Trophoblast cell (in vitro differentiated cells and primary cell): ENCODE results near the gene TUFM.

Experiments used
- DNase-seq, 2 donors: peaks; one replicate each; pipeline ENCODE4 v3.0.0-alpha.2; 2016
- H2AFZ ChIP-seq: 2 replicates; pipeline ENCODE4 v1.6.1; 2013; ENCODE audit warnings: low read length, moderate library complexity, mild to moderate bottlenecking; ENCODE audit not compliant: insufficient read depth, poor library complexity
- H2AK5ac ChIP-seq: 2 replicates; pipeline ENCODE4 v1.6.1; 2013; ENCODE audit warnings: mild to moderate bottlenecking, low read length
- H2BK120ac ChIP-seq: 2 replicates; pipeline ENCODE4 v1.6.1; 2013; ENCODE audit warnings: low read length, mild to moderate bottlenecking, moderate library complexity; ENCODE audit not compliant: insufficient read depth, poor library complexity
- H2BK12ac ChIP-seq: 2 replicates; pipeline ENCODE4 v1.6.1; 2013; ENCODE audit warnings: mild to moderate bottlenecking, low read length, moderate library complexity
- H2BK5ac ChIP-seq: 2 replicates; pipeline ENCODE4 v1.6.1; 2013; ENCODE audit warnings: low read length, low read depth, moderate library complexity, mild to moderate bottlenecking; ENCODE audit not compliant: poor library complexity
- H3K14ac ChIP-seq: 2 replicates; pipeline ENCODE4 v1.6.1; 2013; ENCODE audit warnings: mild to moderate bottlenecking, low read length
- H3K18ac ChIP-seq: 2 replicates; pipeline ENCODE4 v1.6.1; 2013; ENCODE audit warnings: mild to moderate bottlenecking, low read length
- H3K23ac ChIP-seq: 2 replicates; pipeline ENCODE4 v1.6.1; 2013; ENCODE audit warnings: low read length
- H3K27ac ChIP-seq: 2 replicates; pipeline ENCODE4 v1.5.1; 2013; ENCODE audit warnings: low read depth, mild to moderate bottlenecking, inconsistent platforms, low read length, moderate library complexity
- H3K27me3 ChIP-seq: 2 replicates; pipeline ENCODE4 v1.6.1; 2013; ENCODE audit warnings: inconsistent platforms, mild to moderate bottlenecking, low read length, moderate library complexity; ENCODE audit not compliant: insufficient read depth
- H3K36me3 ChIP-seq, 2 experiments: 1 replicate in 1 of 2; 2 replicates in 1 of 2; pipeline ENCODE4 v1.6.1; 2013; ENCODE audit warnings: low read length in 2 of 2, mild to moderate bottlenecking in 2 of 2, moderate library complexity in 1 of 2; ENCODE audit not compliant: insufficient read depth in 2 of 2, control insufficient read depth in 1 of 2
- H3K4ac ChIP-seq: 2 replicates; pipeline ENCODE4 v1.6.1; 2013; ENCODE audit warnings: low read depth, mild to moderate bottlenecking, low read length, moderate library complexity
- H3K4me1 ChIP-seq, 2 experiments: 1 replicate in 1 of 2; 2 replicates in 1 of 2; pipeline ENCODE4 v1.6.1; 2013; ENCODE audit warnings: low read length in 2 of 2, mild to moderate bottlenecking in 2 of 2, moderate library complexity in 1 of 2; ENCODE audit not compliant: insufficient read depth in 2 of 2, control insufficient read depth in 1 of 2
- H3K4me2 ChIP-seq: 2 replicates; pipeline ENCODE4 v1.6.1; 2013; ENCODE audit warnings: inconsistent platforms, mild to moderate bottlenecking, low read length, moderate library complexity
- H3K4me3 ChIP-seq: 2 replicates; pipeline ENCODE4 v1.5.1; 2013; ENCODE audit warnings: mild to moderate bottlenecking, low read depth, low read length, inconsistent platforms
- H3K79me1 ChIP-seq: one replicate; pipeline ENCODE4 v1.6.1; 2013; ENCODE audit warnings: low read length
- H3K79me2 ChIP-seq: 2 replicates; pipeline ENCODE4 v1.6.1; 2013; ENCODE audit warnings: low read length, mild to moderate bottlenecking; ENCODE audit not compliant: control insufficient read depth, insufficient read depth, poor library complexity
- H3K9ac ChIP-seq: 2 replicates; pipeline ENCODE4 v1.6.1; 2013; ENCODE audit warnings: mild to moderate bottlenecking, low read length
- H3K9me3 ChIP-seq: 2 replicates; pipeline ENCODE4 v1.6.1; 2013; ENCODE audit warnings: low read depth, mild to moderate bottlenecking, control low read depth, inconsistent platforms, low read length; ENCODE audit not compliant: insufficient read depth
- H4K12ac ChIP-seq: 2 replicates; pipeline ENCODE4 v1.6.1; 2013; ENCODE audit warnings: low read depth, mild to moderate bottlenecking, low read length, moderate library complexity
- H4K8ac ChIP-seq: 2 replicates; pipeline ENCODE4 v1.6.1; 2013; ENCODE audit warnings: low read depth, mild to moderate bottlenecking, low read length, moderate library complexity
- H4K91ac ChIP-seq: one replicate; pipeline ENCODE4 v1.6.1; 2013; ENCODE audit warnings: low read depth, mild to moderate bottlenecking, low read length, moderate library complexity
- WGBS: extraction: QIAGEN DNeasy Blood & Tissue Kit; methylation state at CpG from one replicate; pipeline ENCODE4 v1.1.7; 2013; ENCODE audit warnings: missing lambda C conversion rate; ENCODE audit not compliant: insufficient read length, insufficient coverage; ENCODE audit errors: extremely low coverage; 5-methylcytosine and 5-hydroxymethylcytosine counted together

TUFM gene

DNA sequence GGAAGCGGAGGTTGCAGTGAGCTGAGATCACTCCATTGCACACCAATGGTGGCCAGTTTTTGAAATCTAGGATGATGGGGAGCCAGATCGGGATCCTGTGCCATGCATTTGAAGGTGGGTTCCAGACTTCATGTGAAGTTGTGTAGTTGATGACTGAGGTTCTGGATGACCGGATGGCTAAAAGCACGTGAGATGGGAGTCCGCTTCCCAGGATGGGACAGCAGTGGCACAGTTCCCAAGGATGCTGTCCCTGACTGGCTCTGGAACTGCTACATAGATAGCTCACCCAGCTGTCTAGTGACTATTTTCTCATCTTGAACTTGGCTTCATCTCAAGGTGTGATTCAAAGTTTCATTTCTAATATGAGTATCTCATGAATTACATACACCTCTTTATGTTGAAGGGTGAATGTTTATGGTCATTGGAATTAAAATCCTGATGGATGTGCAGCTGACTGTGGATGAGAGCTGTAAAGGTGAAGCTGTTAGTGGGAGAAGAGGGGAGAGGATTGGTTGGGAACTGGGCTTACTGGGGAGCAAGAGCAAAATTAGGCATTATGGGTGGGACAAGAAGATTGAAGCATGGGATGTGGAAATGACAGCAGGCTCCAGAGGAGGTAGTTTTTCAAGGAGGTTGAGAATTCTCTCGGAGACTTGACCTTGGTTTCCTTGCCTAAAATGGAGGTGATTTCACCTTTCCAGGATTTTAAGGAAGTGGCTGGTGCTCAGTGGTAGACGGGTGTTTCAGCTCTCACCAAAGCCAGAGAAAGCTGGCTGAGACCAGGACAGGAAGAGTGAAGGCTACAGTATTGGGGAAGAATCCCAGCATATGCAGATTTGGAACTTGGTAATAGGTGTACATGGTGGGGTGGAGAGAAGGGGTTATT is 8.2 kb downstream of the TUFM start:
- Histone ChIP-seq H3K27me3 (no peaks in the 10 kb centered on the region), H2AFZ (no peak overlapping the region), H3K9me3 (no peaks in the 10 kb centered on the region), H3K9ac (no peak overlapping the region), H2BK12ac (no peak overlapping the region), H3K79me2 (no peaks in the 10 kb centered on the region), H3K23ac (no peak overlapping the region), H2BK120ac (no peak overlapping the region), H2AK5ac (no peak overlapping the region), H3K14ac (no peak overlapping the region), H3K4me2 (no peak overlapping the region), H3K18ac (no peak overlapping the region), H3K27ac (no peak overlapping the region), H4K12ac (peak overlapping the region; percentile 44), H3K36me3 (peaks cover 58 to 69% of the 10 kb centered on the region in 2 experiments), H4K8ac (no peak overlapping the region), H2BK5ac (no peak overlapping the region), H3K4me1 (no peaks in the 10 kb centered on the region), H4K91ac (no peak overlapping the region), H3K79me1 (no peaks in the 10 kb centered on the region), H3K4me3 (no peak overlapping the region), H3K4ac (no peak overlapping the region)
- WGBS, result no CpG with 5 or more reads among the region's 7 CpGs
- no peak for DNase-seq

DNA sequence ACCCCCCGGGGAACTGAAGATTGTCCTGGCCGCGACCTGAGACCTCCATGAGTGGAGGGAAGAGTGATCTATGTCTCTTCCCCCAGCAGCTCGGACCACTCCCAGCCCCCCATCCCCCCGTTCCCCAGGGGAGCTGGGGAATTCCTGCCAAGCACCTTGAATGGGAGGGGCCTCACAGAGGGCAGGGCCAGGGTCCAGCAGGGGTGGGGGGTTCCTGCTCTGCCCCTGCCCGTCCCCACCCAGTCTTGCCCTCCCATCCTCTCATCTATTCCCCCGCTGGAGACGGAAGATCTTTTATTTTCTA is 9.4 kb downstream of the TUFM start:
- Histone ChIP-seq H4K91ac (no peak overlapping the region), H3K79me2 (no peaks in the 10 kb centered on the region), H3K27ac (no peak overlapping the region), H2AK5ac (no peak overlapping the region), H3K4me2 (no peak overlapping the region), H3K4me3 (no peak overlapping the region), H3K4me1 (no peaks in the 10 kb centered on the region), H3K27me3 (no peaks in the 10 kb centered on the region), H2BK12ac (no peak overlapping the region), H3K79me1 (no peaks in the 10 kb centered on the region), H2BK120ac (no peak overlapping the region), H2BK5ac (no peak overlapping the region), H3K18ac (no peak overlapping the region), H3K4ac (no peak overlapping the region), H3K14ac (no peak overlapping the region), H3K9me3 (no peaks in the 10 kb centered on the region), H3K23ac (no peak overlapping the region), H3K36me3 (peaks cover 56 to 69% of the 10 kb centered on the region in 2 experiments), H4K8ac (no peak overlapping the region), H4K12ac (no peak overlapping the region), H3K9ac (no peak overlapping the region), H2AFZ (no peak overlapping the region)
- no peak for DNase-seq
- WGBS, result no CpG with 5 or more reads among the region's 8 CpGs

- Histone ChIP-seq H2AFZ (no peak overlapping the region), H4K91ac (no peak overlapping the region), H3K27me3 (no peaks in the 10 kb centered on the region), H3K27ac (no peak overlapping the region), H3K4ac (no peak overlapping the region), H3K18ac (no peak overlapping the region), H3K79me1 (no peaks in the 10 kb centered on the region), H2BK12ac (no peak overlapping the region), H2AK5ac (no peak overlapping the region), H3K4me2 (no peak overlapping the region), H3K23ac (no peak overlapping the region), H3K4me3 (no peak overlapping the region), H3K79me2 (no peaks in the 10 kb centered on the region), H3K9me3 (no peaks in the 10 kb centered on the region), H4K12ac (no peak overlapping the region), H3K4me1 (no peaks in the 10 kb centered on the region), H3K9ac (no peak overlapping the region), H4K8ac (no peak overlapping the region), H3K14ac (no peak overlapping the region), H2BK120ac (no peak overlapping the region), H3K36me3 (peaks cover 62 to 75% of the 10 kb centered on the region in 2 experiments), H2BK5ac (no peak overlapping the region)
- DNase-seq, result no peak
- no CpG with 5 or more reads among the region's 25 CpGs for WGBS
Measured at GRCh38 chr16:28835864-28836760, 10.0 kb downstream of the TUFM start.

DNA sequence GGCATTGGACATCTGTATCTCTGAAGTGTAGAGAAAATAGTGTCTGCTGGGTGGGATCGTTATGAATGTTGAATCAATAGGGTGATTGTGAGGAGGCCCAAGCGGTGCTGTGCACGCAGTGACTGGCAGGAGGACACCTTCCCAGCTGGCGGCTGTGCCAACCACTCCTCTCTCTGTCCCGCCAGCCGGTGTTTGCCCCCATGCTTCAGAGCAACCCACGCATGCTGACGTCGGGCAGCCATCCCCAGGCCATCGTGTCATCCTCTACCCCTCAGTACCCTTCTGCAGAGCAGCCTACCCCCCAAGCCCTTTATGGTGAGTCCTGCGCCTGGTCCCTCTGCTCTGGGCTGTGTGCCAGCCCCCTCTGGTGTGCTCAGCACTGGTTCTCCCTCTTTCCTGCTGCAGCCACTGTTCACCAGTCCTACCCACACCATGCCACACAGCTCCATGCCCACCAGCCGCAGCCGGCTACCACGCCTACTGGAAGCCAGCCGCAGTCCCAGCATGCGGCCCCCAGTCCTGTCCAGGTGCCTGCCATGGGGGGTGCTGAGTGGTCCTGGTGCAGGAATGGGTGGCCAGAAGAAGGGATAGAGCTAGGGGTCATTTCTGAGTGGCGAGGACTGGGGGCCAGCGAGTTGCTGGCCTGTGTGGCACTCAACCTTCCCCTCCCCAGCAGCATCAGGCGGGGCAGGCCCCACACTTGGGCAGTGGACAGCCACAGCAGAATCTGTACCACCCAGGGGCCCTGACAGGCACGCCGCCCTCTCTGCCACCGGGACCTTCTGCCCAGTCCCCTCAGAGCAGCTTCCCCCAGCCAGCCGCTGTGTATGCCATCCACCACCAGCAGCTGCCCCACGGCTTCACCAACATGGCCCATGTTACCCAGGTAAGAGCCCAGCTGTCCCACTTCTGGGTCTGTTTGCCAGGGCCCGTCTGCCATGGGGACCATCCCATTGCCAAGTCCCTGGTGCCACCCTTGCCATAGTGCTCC is 11.0 kb downstream of the TUFM start:
- H3K4me3 ChIP-seq, result peak overlapping the region; percentile 48
- H3K9ac ChIP-seq, result no peak overlapping the region
- H2AFZ ChIP-seq, result no peak overlapping the region
- no peak overlapping the region for H3K4ac ChIP-seq
- no peak overlapping the region for H4K8ac ChIP-seq
- no peak overlapping the region for H4K12ac ChIP-seq
- no peak overlapping the region for H2BK5ac ChIP-seq
- peaks cover 70 to 83% of the 10 kb centered on the region in 2 experiments for H3K36me3 ChIP-seq
- H3K27me3 ChIP-seq, result no peaks in the 10 kb centered on the region
- H3K4me1 ChIP-seq, result no peaks in the 10 kb centered on the region
- H3K79me1 ChIP-seq, result no peaks in the 10 kb centered on the region
- no peak overlapping the region for H3K23ac ChIP-seq
- no peaks in the 10 kb centered on the region for H3K79me2 ChIP-seq
- H3K4me2 ChIP-seq, result no peak overlapping the region
- no peak overlapping the region for H2BK12ac ChIP-seq
- no peak overlapping the region for H3K14ac ChIP-seq
- H2BK120ac ChIP-seq, result no peak overlapping the region
- no peak overlapping the region for H2AK5ac ChIP-seq
- H3K9me3 ChIP-seq, result no peaks in the 10 kb centered on the region
- no peak overlapping the region for H3K18ac ChIP-seq
- H3K27ac ChIP-seq, result no peak overlapping the region
- no peak for DNase-seq
- H4K91ac ChIP-seq, result no peak overlapping the region
- no CpG with 5 or more reads among the region's 25 CpGs for WGBS
